Neural crest cell (in vitro differentiated cells): ENCODE data around the gene CDK17. TPM values are rescaled to one million over a fixed set of nuclear protein-coding genes. Genes with fewer than 3 reads are reported as not detected.
A peak's percentile ranks its signal among the peaks of the same experiment; 100 is the strongest.

Source experiments
- DNase-seq: peaks from one replicate; pipeline ENCODE4 v3.0.0; 2021; ENCODE audit warnings: low read depth, mixed read lengths, low spot score
- H3K27ac Mint-ChIP-seq: one replicate; pipeline ENCODE4 v1.8.0; 2021; ENCODE audit warnings: mild to moderate bottlenecking, mixed read lengths; ENCODE audit not compliant: unreplicated experiment
- H3K27me3 Mint-ChIP-seq: 2 replicates; pipeline ENCODE4 v1.8.0; 2021; ENCODE audit warnings: low read depth, mild to moderate bottlenecking, mixed read lengths
- H3K36me3 Mint-ChIP-seq: 2 replicates; pipeline ENCODE4 v1.8.0; 2021; ENCODE audit warnings: low read depth, mild to moderate bottlenecking, mixed read lengths
- H3K4me1 Mint-ChIP-seq: 2 replicates; pipeline ENCODE4 v1.8.0; 2021; ENCODE audit warnings: mixed read lengths
- H3K4me3 Mint-ChIP-seq: one replicate; pipeline ENCODE4 v1.8.0; 2021; ENCODE audit warnings: mild to moderate bottlenecking, mixed read lengths
- H3K9me3 Mint-ChIP-seq: 2 replicates; pipeline ENCODE4 v1.8.0; 2021; ENCODE audit warnings: mixed read lengths
- total RNA-seq: library from RNA; stranded (reverse); gene quantifications from 2 replicates; pipeline ENCODE4 v1.2.1, GENCODE V29; 2021
- TF ChIP-seq, protein P1 (sequence below): fragments of 200-600 bp; sonication (generic); conservative IDR thresholded peaks from 2 replicates; pipeline ENCODE4 v1.5.0; 2021; ENCODE audit warnings: antibody characterized with exemption, mild to moderate bottlenecking

The CDK17 gene
- total RNA-seq, 1 donor from 2014 or later: 33.4 TPM

DNA sequence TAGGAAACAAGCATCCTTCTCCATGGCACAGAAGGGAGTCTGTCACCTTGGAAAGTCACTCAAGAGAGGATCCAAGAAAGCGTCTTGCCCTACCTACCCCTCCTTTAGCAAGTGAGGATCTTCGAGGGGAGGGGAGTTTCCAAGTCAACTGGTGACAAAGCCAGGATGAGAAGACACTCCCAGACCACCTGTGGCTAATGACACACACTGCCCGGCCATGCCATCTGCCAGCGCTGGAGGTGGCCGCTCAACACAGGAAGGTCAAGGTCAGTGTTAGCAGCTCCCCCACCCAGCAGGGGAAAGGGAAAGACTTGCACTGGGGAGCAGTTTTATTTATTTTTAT, 164.8 kb downstream of the CDK17 start:
- no peak for DNase-seq
- peaks cover 10% of the 10 kb centered on the region for H3K4me1 Mint-ChIP-seq
- H3K9me3 Mint-ChIP-seq: no peaks in the 10 kb centered on the region
- TF ChIP-seq, protein P1, sequence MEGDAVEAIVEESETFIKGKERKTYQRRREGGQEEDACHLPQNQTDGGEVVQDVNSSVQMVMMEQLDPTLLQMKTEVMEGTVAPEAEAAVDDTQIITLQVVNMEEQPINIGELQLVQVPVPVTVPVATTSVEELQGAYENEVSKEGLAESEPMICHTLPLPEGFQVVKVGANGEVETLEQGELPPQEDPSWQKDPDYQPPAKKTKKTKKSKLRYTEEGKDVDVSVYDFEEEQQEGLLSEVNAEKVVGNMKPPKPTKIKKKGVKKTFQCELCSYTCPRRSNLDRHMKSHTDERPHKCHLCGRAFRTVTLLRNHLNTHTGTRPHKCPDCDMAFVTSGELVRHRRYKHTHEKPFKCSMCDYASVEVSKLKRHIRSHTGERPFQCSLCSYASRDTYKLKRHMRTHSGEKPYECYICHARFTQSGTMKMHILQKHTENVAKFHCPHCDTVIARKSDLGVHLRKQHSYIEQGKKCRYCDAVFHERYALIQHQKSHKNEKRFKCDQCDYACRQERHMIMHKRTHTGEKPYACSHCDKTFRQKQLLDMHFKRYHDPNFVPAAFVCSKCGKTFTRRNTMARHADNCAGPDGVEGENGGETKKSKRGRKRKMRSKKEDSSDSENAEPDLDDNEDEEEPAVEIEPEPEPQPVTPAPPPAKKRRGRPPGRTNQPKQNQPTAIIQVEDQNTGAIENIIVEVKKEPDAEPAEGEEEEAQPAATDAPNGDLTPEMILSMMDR: no peak
- H3K27me3 Mint-ChIP-seq: no peaks in the 10 kb centered on the region
- no peak overlapping the region for H3K4me3 Mint-ChIP-seq
- no peak overlapping the region for H3K27ac Mint-ChIP-seq
- H3K36me3 Mint-ChIP-seq: no peaks in the 10 kb centered on the region

DNA sequence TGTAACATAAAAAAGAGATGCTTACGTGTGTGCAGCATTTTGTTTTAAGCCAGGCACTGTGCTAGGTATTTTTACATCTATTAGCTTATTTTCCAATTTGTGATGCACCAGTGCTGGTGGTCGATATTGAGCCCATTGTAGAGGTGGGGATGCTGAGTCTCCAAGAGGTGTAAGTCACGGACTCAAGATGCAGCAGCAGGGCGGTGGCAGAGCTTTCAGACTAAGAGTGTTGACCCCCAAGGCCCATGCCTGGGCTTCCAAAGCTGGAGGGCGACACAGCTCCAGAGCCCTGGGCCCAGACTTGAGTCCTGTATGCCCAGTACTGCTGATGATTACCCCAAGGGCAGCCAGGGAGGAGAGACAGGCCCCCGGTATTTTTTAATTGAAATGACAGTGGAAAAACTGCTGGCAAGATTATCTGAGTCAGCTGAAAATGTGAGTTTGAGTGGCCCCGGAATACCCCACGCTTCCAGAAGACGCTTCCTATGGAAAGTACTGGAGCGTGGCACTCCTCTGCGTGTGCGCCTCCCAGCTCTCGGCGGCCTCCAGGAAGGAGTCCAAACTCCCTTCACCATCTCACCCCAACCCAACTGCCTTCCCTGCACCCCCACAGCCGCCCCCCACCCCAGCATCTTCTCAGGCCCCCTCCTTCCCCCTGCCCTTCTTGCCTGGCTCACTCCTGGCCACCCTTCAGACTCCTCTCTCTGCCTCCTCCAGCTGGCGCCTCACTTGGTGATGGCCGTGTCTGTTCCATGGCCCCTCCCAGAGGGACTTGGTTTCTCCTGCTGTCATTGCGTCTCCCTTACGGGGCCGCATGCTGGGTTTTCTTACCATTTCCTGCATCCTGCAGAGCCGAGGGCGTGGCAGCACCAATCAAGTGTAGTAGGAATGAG, 165.4 kb downstream of the CDK17 start:
- Mint-ChIP-seq H3K27me3 (no peaks in the 10 kb centered on the region), H3K4me3 (no peak overlapping the region), H3K36me3 (no peaks in the 10 kb centered on the region), H3K4me1 (peaks cover 5% of the 10 kb centered on the region), H3K27ac (peak overlapping the region; percentile 43), H3K9me3 (no peaks in the 10 kb centered on the region)
- TF ChIP-seq, protein P1: no peak
- no peak for DNase-seq

DNA sequence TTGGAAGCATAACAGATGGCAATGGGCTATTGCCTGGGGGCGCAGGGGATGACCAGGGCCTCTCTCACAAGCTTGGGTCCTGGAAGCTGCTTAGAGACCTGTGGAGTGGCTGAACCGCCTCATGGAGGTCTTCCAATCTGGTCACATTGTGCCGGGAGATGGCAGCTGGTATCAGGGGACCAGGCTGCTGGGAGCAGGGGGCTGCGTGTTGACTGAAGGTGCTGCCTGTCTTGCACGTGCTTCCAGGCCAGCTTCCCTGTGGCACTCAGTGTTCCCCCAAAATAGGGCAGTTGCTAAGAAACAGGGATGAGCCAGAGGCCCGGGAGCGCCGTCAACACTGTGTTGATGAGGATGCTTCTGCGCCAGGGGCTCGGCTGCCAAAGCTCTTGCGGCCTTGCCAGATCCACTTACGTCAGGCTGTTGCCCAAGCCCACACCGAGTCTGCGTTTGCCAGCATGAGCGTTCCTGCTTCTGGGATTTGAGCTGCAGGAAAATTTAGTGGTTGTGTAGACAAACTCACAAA, 166.2 kb downstream of the CDK17 start:
- no peak for DNase-seq
- H3K36me3 Mint-ChIP-seq: no peaks in the 10 kb centered on the region
- peak overlapping the region; percentile 57 for H3K27ac Mint-ChIP-seq
- no peak overlapping the region for H3K4me3 Mint-ChIP-seq
- TF ChIP-seq, protein P1: no peak
- peaks cover 5% of the 10 kb centered on the region for H3K4me1 Mint-ChIP-seq
- H3K27me3 Mint-ChIP-seq: no peaks in the 10 kb centered on the region
- no peaks in the 10 kb centered on the region for H3K9me3 Mint-ChIP-seq

DNA sequence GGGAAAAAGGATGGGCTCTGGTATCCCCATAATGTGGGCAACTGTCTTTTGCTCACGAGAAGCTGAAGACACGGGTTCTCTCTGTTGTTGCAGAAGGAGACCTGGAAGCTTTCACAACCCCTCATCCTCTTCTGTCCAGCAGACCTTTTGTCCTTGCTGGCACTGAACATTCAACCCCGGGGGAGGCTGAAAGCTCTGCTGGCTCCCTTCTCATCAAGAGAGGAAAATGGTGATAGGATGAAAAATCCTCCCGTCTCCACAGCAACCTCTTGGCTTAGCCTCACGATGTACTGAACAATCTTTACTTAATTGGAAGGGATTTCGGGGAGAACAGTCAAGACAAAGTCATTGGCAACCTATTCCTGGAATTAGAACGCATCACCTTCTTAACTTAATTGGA, 167.1 kb downstream of the CDK17 start:
- Mint-ChIP-seq H3K4me3 (no peak overlapping the region), H3K27ac (no peak overlapping the region), H3K36me3 (no peaks in the 10 kb centered on the region), H3K27me3 (no peaks in the 10 kb centered on the region), H3K4me1 (peaks cover 5% of the 10 kb centered on the region), H3K9me3 (no peaks in the 10 kb centered on the region)
- TF ChIP-seq, protein P1: no peak
- DNase-seq: no peak

DNA sequence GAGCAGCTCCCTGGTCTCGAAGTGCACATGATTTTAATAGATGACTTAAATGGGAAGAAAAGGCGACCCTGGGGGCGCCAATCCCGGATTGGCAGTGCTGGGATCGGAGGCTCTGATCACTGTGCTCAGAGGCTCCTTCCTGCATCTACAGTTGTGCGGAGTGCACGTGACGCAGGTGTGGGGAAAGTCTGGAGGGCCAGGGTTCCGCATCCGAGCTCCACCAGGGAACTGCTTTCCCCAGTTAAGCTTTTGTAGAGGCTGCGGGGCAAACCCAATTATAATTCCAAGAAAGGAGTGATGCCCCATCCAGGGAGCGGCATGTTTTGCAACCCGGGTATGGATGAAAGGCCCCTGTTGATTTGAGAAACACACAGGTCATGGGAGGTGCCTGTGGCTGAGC, 169.6 kb downstream of the CDK17 start:
- TF ChIP-seq, protein P1: no peak
- H3K36me3 Mint-ChIP-seq: peaks cover 2% of the 10 kb centered on the region
- no peak for DNase-seq
- no peaks in the 10 kb centered on the region for H3K9me3 Mint-ChIP-seq
- peak overlapping the region; percentile 57 for H3K27ac Mint-ChIP-seq
- H3K27me3 Mint-ChIP-seq: no peaks in the 10 kb centered on the region
- H3K4me1 Mint-ChIP-seq: peaks cover 5% of the 10 kb centered on the region
- no peak overlapping the region for H3K4me3 Mint-ChIP-seq
